Measurements from ENCODE around the gene KRT79.

The KRT79 gene

GRCh38 chr12:52871291-52872039 lies 37.4 kb upstream of the KRT79 start:
- Histone ChIP-seq H3K4me1 (ENCODE audit: control insufficient read depth in 1 of 2, insufficient read depth in 1 of 2, low read depth in 1 of 2, low read length in 1 of 2) (peaks cover 0 to 3% of the 10 kb centered on the region in 2 experiments), H3K4me3 (ENCODE audit: low read depth in 1 of 2, low read length in 1 of 2) (no peak overlapping the region), H3K36me3 (no peaks in the 10 kb centered on the region), H3K27ac (no peak overlapping the region), H3K9me3 (no peaks in the 10 kb centered on the region), H3K27me3 (peaks cover 45% of the 10 kb centered on the region)
- TF ChIP-seq CTCF (IDR thresholded peaks at IDR 0.05), result no peak

DNA sequence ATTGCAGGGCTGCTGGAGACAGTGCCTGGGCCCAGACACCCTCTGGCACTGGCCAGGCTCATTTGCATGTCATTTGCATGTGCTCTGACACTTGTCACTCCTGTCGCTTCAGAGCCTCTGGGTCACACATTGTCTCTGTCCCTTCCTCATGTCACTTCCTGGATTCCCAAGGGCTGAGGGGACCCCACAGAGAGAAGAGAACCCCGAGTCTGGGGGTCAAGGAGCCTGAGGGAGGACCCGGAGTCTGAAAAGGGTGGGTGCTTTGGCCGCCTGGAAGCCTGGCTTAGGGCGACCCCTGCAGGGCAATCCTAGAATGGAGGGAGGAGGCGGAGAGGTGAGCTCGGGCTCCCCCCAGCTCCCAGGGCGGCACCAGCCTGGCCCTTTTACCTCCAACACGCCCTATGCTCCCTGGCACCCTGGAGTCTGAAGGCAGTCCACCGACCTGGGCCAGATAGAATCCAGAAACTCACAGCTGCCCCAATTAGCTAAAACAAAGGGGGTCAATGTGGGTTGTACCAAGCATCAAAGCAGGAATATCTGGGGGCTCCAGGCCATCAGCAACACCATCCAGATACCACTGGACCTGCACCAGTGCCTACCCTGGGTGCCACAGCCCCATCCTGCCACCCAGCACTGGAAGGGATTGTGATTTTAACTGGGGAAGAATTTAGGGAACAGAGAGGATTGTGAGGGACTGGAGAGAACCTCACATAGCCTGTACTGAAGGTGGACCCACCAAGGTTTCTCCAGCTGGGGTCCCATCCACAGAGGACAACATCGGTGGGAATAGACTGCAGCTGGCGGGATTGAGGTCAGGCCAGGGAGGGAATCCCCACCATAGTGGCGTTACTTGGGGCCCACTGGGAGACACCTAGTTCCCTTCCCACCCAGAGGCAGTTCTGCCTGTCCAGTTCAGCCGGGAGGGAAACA lies 36.5 kb upstream of the KRT79 start:
- H3K27me3 ChIP-seq, result peaks cover 45% of the 10 kb centered on the region
- no peaks in the 10 kb centered on the region for H3K9me3 ChIP-seq
- TF ChIP-seq CTCF (IDR thresholded peaks at IDR 0.05), result no peak
- H3K4me1 ChIP-seq (ENCODE audit: control insufficient read depth in 1 of 2, insufficient read depth in 1 of 2, low read depth in 1 of 2, low read length in 1 of 2), result peaks cover 0 to 3% of the 10 kb centered on the region in 2 experiments
- H3K4me3 ChIP-seq (ENCODE audit: low read depth in 1 of 2, low read length in 1 of 2), result no peak overlapping the region
- no peak overlapping the region for H3K27ac ChIP-seq
- H3K36me3 ChIP-seq, result no peaks in the 10 kb centered on the region

DNA sequence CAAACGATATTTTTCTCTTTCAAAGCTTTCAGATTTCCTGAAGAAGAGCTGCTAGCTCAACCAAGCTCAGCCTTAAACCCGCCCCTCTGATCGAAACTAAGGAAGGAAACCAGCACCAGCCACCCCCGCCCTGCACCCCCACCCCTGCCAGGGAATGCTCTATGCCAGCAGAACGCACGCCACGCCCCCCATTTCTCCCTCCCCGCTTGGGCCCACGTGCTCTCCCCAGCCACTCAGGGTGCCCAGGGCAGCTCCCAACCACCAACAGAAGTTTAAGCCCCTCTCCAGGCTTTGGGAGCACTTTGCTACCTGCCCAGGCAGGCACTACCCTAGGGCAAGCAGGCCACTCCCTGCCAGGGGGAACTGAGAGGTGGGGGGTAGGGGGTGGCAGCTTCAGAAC lies 33.5 kb upstream of the KRT79 start:
- H3K4me1 ChIP-seq (ENCODE audit: control insufficient read depth in 1 of 2, insufficient read depth in 1 of 2, low read depth in 1 of 2, low read length in 1 of 2), result no peaks in the 10 kb centered on the region
- H3K36me3 ChIP-seq, result no peaks in the 10 kb centered on the region
- no peaks in the 10 kb centered on the region for H3K9me3 ChIP-seq
- H3K27me3 ChIP-seq, result peaks cover 17% of the 10 kb centered on the region
- H3K27ac ChIP-seq, result no peak overlapping the region
- TF ChIP-seq CTCF (IDR thresholded peaks at IDR 0.05), result no peak
- no peak overlapping the region for H3K4me3 ChIP-seq (ENCODE audit: low read depth in 1 of 2, low read length in 1 of 2)

- no peak overlapping the region for H3K27ac ChIP-seq
- H3K4me1 ChIP-seq (ENCODE audit: control insufficient read depth in 1 of 2, insufficient read depth in 1 of 2, low read depth in 1 of 2, low read length in 1 of 2), result no peaks in the 10 kb centered on the region
- no peak overlapping the region for H3K4me3 ChIP-seq (ENCODE audit: low read depth in 1 of 2, low read length in 1 of 2)
- TF ChIP-seq CTCF (IDR thresholded peaks at IDR 0.05), result no peak
- no peaks in the 10 kb centered on the region for H3K9me3 ChIP-seq
- H3K27me3 ChIP-seq, result peaks cover 12% of the 10 kb centered on the region
- no peaks in the 10 kb centered on the region for H3K36me3 ChIP-seq
Observed at GRCh38 chr12:52867152-52867551, 33.0 kb upstream of the KRT79 start.

DNA sequence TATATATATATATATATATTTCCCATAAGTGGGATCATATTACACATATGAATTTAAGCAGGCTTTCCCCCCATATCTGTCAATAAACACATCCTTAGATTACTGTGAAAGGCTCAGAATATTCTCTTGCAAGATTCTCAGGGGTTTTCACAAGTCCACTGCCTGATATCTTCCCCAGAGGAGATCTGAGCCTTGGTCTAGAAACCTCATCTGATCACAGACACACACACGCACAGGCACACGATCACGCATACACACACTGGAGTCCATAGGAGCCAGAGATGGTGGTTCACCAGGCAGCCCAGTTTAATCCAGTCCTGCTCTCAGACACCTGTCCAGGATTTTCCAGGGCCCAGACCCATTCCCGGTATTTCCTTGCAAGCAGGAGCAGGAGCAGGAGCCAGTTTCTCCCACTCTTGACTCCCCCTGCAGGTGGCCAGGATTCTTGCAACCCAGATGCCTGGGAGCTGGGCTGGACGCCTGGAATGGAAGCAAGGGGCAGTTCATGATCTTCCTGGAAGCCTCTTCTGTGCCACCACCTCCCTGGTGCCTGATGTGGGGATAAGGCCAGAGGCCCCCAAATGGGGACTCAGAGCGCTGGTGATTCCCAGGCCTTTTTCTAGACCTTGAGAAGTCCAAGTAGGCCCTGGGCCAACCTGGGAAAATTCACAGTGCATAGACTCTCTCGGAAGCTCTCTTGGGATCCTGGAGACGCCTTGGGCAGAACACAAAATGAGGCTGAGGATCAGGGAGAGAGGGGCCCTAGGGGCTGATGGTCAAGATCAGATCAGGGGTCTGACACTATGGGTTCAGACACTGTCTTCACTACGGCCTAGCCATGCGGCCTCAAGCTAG lies 31.2 kb upstream of the KRT79 start:
- Histone ChIP-seq H3K36me3 (no peaks in the 10 kb centered on the region), H3K27ac (no peak overlapping the region), H3K27me3 (no peaks in the 10 kb centered on the region), H3K9me3 (no peaks in the 10 kb centered on the region), H3K4me3 (ENCODE audit: low read depth in 1 of 2, low read length in 1 of 2) (no peak overlapping the region), H3K4me1 (ENCODE audit: control insufficient read depth in 1 of 2, insufficient read depth in 1 of 2, low read depth in 1 of 2, low read length in 1 of 2) (no peaks in the 10 kb centered on the region)
- TF ChIP-seq CTCF (IDR thresholded peaks at IDR 0.05), result no peak

All from neutrophil (primary cell).